ENCODE data around the gene KIFC3. TPM values are rescaled to one million over a fixed set of nuclear protein-coding genes. Genes with fewer than 3 reads are reported as not detected.

Gene KIFC3
- total and polyA plus RNA-seq, 2 of the 13 experiments (the other 11 are each of a cell fraction or from before 2014, with no cell fraction given): 42.1 to 45.3 TPM

DNA sequence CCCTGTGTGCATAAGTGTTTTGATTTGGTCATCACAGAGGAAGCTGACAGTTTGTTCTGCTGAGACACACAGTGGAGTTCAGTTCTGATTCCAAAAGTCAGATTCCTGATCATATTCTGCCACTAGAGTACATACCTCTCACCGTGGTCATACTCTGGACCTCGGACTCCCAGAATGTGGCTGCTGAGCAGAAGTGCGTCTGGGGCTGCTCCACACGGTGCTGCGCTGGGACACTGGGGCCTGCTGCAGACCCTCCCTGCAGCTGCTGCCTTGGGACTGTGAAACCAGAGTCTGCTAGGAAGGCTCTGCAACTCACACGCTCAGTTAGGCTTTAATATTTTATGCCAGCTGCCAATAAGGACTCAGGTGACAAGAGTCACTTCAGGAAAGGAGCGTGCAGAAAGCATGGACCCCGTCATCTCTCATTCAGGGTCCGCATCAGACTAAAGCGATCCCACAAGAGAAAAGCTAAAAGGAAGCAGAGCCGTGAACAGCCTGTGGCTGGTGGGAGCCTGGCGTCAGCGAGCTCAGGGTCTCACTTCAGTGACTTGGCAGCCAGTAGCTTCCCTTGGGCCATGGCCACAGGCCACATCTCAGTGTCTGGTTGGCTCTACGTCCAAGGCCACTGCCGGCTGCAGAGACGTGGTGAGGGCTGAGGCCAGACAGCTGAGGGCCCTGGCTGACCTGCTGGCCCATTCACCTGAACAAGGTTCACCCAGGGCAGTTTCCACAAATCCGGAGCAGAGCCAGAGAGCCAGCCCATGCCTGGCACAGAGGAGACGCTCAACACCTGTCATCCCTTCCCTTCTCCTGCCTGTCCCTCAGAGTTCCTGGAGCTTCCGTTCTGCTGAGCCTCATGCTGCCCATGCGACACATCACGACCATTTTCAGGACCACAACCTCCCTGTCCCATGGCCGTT lies 24.7 kb upstream of the KIFC3 start (continued):
- TF ChIP-seq, protein P1, sequence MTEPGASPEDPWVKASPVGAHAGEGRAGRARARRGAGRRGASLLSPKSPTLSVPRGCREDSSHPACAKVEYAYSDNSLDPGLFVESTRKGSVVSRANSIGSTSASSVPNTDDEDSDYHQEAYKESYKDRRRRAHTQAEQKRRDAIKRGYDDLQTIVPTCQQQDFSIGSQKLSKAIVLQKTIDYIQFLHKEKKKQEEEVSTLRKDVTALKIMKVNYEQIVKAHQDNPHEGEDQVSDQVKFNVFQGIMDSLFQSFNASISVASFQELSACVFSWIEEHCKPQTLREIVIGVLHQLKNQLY (CRISPR knock-in tag; IDR thresholded peaks at IDR 0.05): peak; percentile 79; the same call in 1 of the 2 replicates
- TF ChIP-seq BCL6 (CRISPR knock-in tag; IDR thresholded peaks at IDR 0.05) (peak; percentile 95), ARID2 (CRISPR knock-in tag; IDR thresholded peaks at IDR 0.05; ENCODE audit: borderline replicate concordance) (peak; percentile 93; the same call in 1 of the 2 replicates), RAD51 (IDR thresholded peaks at IDR 0.05; ENCODE audit: borderline replicate concordance) (no peak), HMG20A (CRISPR knock-in tag; IDR thresholded peaks at IDR 0.05; ENCODE audit: borderline replicate concordance) (peak; percentile 61; the same call in 1 of the 2 replicates), MEIS1 (CRISPR knock-in tag; IDR thresholded peaks at IDR 0.05; ENCODE audit: borderline replicate concordance) (peak; percentile 84; the same call in 1 of the 2 replicates), KDM5B (CRISPR knock-in tag; IDR thresholded peaks at IDR 0.05; ENCODE audit: borderline replicate concordance) (peak; percentile 89), XRCC5 (optimal IDR thresholded peaks at IDR 0.05; ENCODE audit: low read length) (peak; percentile 37), ZNF451 (CRISPR knock-in tag; IDR thresholded peaks at IDR 0.05) (peak; percentile 52; the same call in 1 of the 2 replicates), PRMT3 (CRISPR knock-in tag; IDR thresholded peaks at IDR 0.05; ENCODE audit: borderline replicate concordance, low read depth) (0 out of 2 replicates have a peak, but pooled peaks have one; percentile 30), GTF3A (CRISPR knock-in tag; conservative IDR thresholded peaks at IDR 0.05) (peak; percentile 51; the same call in 1 of the 2 replicates), ZNF772 (CRISPR knock-in tag; IDR thresholded peaks at IDR 0.05) (peak; percentile 50; the same call in 1 of the 2 replicates), XBP1 (CRISPR knock-in tag; IDR thresholded peaks at IDR 0.05) (peak; percentile 85; the same call in 1 of the 2 replicates)
- TF ChIP-seq, protein P2, sequence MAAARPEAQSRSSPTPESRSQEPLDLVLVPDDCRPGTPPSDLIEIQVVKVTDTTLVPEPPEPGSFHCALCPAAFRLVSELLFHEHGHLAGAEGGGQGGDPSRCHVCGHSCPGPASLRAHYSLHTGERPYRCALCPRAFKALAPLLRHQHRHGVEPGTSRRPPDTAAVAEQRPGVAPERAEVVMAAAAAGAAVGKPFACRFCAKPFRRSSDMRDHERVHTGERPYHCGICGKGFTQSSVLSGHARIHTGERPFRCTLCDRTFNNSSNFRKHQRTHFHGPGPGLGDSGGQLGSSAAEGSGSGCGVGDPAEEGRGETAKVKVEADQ (CRISPR knock-in tag; IDR thresholded peaks at IDR 0.05; ENCODE audit: borderline replicate concordance): peak; percentile 91
- TF ChIP-seq, protein P3, sequence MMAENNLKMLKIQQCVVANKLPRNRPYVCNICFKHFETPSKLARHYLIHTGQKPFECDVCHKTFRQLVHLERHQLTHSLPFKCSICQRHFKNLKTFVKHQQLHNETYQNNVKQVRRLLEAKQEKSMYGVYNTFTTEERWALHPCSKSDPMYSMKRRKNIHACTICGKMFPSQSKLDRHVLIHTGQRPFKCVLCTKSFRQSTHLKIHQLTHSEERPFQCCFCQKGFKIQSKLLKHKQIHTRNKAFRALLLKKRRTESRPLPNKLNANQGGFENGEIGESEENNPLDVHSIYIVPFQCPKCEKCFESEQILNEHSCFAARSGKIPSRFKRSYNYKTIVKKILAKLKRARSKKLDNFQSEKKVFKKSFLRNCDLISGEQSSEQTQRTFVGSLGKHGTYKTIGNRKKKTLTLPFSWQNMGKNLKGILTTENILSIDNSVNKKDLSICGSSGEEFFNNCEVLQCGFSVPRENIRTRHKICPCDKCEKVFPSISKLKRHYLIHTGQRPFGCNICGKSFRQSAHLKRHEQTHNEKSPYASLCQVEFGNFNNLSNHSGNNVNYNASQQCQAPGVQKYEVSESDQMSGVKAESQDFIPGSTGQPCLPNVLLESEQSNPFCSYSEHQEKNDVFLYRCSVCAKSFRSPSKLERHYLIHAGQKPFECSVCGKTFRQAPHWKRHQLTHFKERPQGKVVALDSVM (CRISPR knock-in tag; IDR thresholded peaks at IDR 0.05): no peak; the same call in 1 of the 2 replicates
- TF ChIP-seq, protein P4, sequence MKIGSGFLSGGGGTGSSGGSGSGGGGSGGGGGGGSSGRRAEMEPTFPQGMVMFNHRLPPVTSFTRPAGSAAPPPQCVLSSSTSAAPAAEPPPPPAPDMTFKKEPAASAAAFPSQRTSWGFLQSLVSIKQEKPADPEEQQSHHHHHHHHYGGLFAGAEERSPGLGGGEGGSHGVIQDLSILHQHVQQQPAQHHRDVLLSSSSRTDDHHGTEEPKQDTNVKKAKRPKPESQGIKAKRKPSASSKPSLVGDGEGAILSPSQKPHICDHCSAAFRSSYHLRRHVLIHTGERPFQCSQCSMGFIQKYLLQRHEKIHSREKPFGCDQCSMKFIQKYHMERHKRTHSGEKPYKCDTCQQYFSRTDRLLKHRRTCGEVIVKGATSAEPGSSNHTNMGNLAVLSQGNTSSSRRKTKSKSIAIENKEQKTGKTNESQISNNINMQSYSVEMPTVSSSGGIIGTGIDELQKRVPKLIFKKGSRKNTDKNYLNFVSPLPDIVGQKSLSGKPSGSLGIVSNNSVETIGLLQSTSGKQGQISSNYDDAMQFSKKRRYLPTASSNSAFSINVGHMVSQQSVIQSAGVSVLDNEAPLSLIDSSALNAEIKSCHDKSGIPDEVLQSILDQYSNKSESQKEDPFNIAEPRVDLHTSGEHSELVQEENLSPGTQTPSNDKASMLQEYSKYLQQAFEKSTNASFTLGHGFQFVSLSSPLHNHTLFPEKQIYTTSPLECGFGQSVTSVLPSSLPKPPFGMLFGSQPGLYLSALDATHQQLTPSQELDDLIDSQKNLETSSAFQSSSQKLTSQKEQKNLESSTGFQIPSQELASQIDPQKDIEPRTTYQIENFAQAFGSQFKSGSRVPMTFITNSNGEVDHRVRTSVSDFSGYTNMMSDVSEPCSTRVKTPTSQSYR (CRISPR knock-in tag; IDR thresholded peaks at IDR 0.05; ENCODE audit: borderline replicate concordance): peak; percentile 53; the same call in 1 of the 2 replicates
- TF ChIP-seq, protein P5, sequence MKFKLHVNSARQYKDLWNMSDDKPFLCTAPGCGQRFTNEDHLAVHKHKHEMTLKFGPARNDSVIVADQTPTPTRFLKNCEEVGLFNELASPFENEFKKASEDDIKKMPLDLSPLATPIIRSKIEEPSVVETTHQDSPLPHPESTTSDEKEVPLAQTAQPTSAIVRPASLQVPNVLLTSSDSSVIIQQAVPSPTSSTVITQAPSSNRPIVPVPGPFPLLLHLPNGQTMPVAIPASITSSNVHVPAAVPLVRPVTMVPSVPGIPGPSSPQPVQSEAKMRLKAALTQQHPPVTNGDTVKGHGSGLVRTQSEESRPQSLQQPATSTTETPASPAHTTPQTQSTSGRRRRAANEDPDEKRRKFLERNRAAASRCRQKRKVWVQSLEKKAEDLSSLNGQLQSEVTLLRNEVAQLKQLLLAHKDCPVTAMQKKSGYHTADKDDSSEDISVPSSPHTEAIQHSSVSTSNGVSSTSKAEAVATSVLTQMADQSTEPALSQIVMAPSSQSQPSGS (CRISPR knock-in tag; IDR thresholded peaks at IDR 0.05): peak; percentile 67
- TF ChIP-seq, protein P6, sequence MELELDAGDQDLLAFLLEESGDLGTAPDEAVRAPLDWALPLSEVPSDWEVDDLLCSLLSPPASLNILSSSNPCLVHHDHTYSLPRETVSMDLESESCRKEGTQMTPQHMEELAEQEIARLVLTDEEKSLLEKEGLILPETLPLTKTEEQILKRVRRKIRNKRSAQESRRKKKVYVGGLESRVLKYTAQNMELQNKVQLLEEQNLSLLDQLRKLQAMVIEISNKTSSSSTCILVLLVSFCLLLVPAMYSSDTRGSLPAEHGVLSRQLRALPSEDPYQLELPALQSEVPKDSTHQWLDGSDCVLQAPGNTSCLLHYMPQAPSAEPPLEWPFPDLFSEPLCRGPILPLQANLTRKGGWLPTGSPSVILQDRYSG (CRISPR knock-in tag; IDR thresholded peaks at IDR 0.05): no peak

Data from HepG2 (cell line).